ENCODE measurements around the gene CRISP3. TPM values are rescaled to one million over a fixed set of nuclear protein-coding genes. Genes with fewer than 3 reads are reported as not detected.

CRISP3 gene
- polyA plus RNA-seq, 2 of the 4 experiments (the other 2 are of a cell fraction), result 0.03 TPM; not detected in 1

GRCh38 chr6:49739423-49739822, 4.8 kb downstream of the CRISP3 start:
- DNase-seq (ENCODE audit: low read depth in 1 of 2, low spot score in 1 of 2) (no peak), FAIRE-seq (no peak), ATAC-seq (no peak)
- Histone ChIP-seq H3K9me3 (no peaks in the 10 kb centered on the region), H3K4me2 (no peak overlapping the region), H3K27ac (no peak overlapping the region), H3K4me3 (no peak overlapping the region), H3K4me1 (no peaks in the 10 kb centered on the region)
- WGBS (ENCODE audit: missing lambda C conversion rate), result 48% methylated on average over 2 of the region's 2 CpGs
- ChIA-PET CTCF (no interaction called here), POLR2A (no interaction called here)
- no peak for TF ChIP-seq PHF8 (IDR thresholded peaks at IDR 0.05; ENCODE audit: borderline replicate concordance, low read depth)
- no peak for TF ChIP-seq HES2 (IDR thresholded peaks at IDR 0.05)
- TF ChIP-seq FOSL2 (IDR thresholded peaks at IDR 0.05), result no peak
- no peak for TF ChIP-seq FOSL2 (CRISPR knock-in tag; IDR thresholded peaks at IDR 0.05)
- TF ChIP-seq CHD2 (IDR thresholded peaks at IDR 0.05; ENCODE audit: low read length, partially characterized antibody), result no peak
- no peak for TF ChIP-seq HDAC2 (IDR thresholded peaks at IDR 0.05)
- no peak for TF ChIP-seq TP53 (CRISPR knock-in tag; IDR thresholded peaks at IDR 0.05)

- Histone ChIP-seq H3K4me3 (no peak overlapping the region), H3K4me1 (no peaks in the 10 kb centered on the region), H3K9me3 (no peaks in the 10 kb centered on the region), H3K27ac (no peak overlapping the region), H3K4me2 (no peak overlapping the region)
- POLR2A ChIA-PET, result no interaction called here
- no peak for TF ChIP-seq RCOR1 (IDR thresholded peaks at IDR 0.05; ENCODE audit: low read depth, low read length)
- no peak for TF ChIP-seq CBX2 (IDR thresholded peaks at IDR 0.05; ENCODE audit: borderline replicate concordance, low read depth)
- TF ChIP-seq CTCF (IDR thresholded peaks at IDR 0.05), result no peak
- no peak for TF ChIP-seq EHF (CRISPR knock-in tag; IDR thresholded peaks at IDR 0.05)
- no peak for TF ChIP-seq MAFK (IDR thresholded peaks at IDR 0.05; ENCODE audit: partially characterized antibody)
- TF ChIP-seq HOXB13 (CRISPR knock-in tag; IDR thresholded peaks at IDR 0.05; ENCODE audit: low read depth), result no peak
- FAIRE-seq, result no peak
- ATAC-seq, result no peak
- CTCF ChIA-PET, result no interaction called here
- no peak for DNase-seq (ENCODE audit: low read depth in 1 of 2, low spot score in 1 of 2)
- 45% methylated on average over 4 of the region's 4 CpGs for WGBS (ENCODE audit: missing lambda C conversion rate)
Observed at GRCh38 chr6:49736017-49736508, 8.1 kb downstream of the CRISP3 start.

- ChIA-PET CTCF (no interaction called here), POLR2A (no interaction called here)
- no peak for ATAC-seq
- H3K27ac ChIP-seq, result no peak overlapping the region
- H3K4me3 ChIP-seq, result no peak overlapping the region
- H3K4me2 ChIP-seq, result no peak overlapping the region
- H3K9me3 ChIP-seq, result no peaks in the 10 kb centered on the region
- DNase-seq (ENCODE audit: low read depth in 1 of 2, low spot score in 1 of 2), result no peak
- no peak for TF ChIP-seq HEYL (CRISPR knock-in tag; IDR thresholded peaks at IDR 0.05)
- FAIRE-seq, result no peak
- WGBS (ENCODE audit: missing lambda C conversion rate), result 7% methylated on average over 2 of the region's 2 CpGs
- H3K4me1 ChIP-seq, result no peaks in the 10 kb centered on the region
Observed at GRCh38 chr6:49733680-49734079, 10.5 kb downstream of the CRISP3 start.

- no peak for ATAC-seq
- no peak overlapping the region for H3K4me3 ChIP-seq
- no peaks in the 10 kb centered on the region for H3K4me1 ChIP-seq
- no peaks in the 10 kb centered on the region for H3K9me3 ChIP-seq
- no peak for FAIRE-seq
- CTCF ChIA-PET, result interaction anchor here (0.9 kb wide), 1 partner anchor 12 kb away, joined by 6 read pairs; no protein-coding TSS in a partner anchor
- POLR2A ChIA-PET, result no interaction called here
- no peak overlapping the region for H3K27ac ChIP-seq
- WGBS (ENCODE audit: missing lambda C conversion rate), result 33% methylated on average over 3 of the region's 3 CpGs
- no peak overlapping the region for H3K4me2 ChIP-seq
- DNase-seq (ENCODE audit: low read depth in 1 of 2, low spot score in 1 of 2), result no peak
- TF ChIP-seq ZFP36 (IDR thresholded peaks at IDR 0.05; ENCODE audit: borderline replicate concordance, partially characterized antibody) (no peak), ZC3H11A (IDR thresholded peaks at IDR 0.05) (no peak), RCOR1 (IDR thresholded peaks at IDR 0.05; ENCODE audit: low read depth, low read length) (no peak), HEYL (CRISPR knock-in tag; IDR thresholded peaks at IDR 0.05) (no peak), ZNF302 (CRISPR knock-in tag; IDR thresholded peaks at IDR 0.05) (no peak), TP53 (CRISPR knock-in tag; IDR thresholded peaks at IDR 0.05) (no peak), REST (IDR thresholded peaks at IDR 0.05) (no peak), PBX3 (IDR thresholded peaks at IDR 0.05) (no peak), ATOH8 (CRISPR knock-in tag; IDR thresholded peaks at IDR 0.05; ENCODE audit: low read depth) (no peak), HOXB5 (CRISPR knock-in tag; IDR thresholded peaks at IDR 0.05) (no peak), EHMT2 (IDR thresholded peaks at IDR 0.05; ENCODE audit: low read depth) (no peak), EP300 (IDR thresholded peaks at IDR 0.05) (no peak), POLR2AphosphoS2 (conservative IDR thresholded peaks at IDR 0.05; ENCODE audit: low read length) (no peak), POLR2A (IDR thresholded peaks at IDR 0.05; ENCODE audit: low read length) (no peak)
Observed at GRCh38 chr6:49732781-49733180, 11.4 kb downstream of the CRISP3 start.

All from A549 (cell line).